H1 (cell line): ENCODE results near the gene PROZ. TPM values are rescaled to one million over a fixed set of nuclear protein-coding genes. Genes with fewer than 3 reads are reported as not detected.

Source experiments
- ASH2L ChIP-seq: fragments of 200-600, 300-600 bp; sonication (generic); IDR thresholded peaks from one replicate; pipeline ENCODE4 v1.7.1; 2017; ENCODE audit warnings: low read length
- CBX5 ChIP-seq: fragments of 300-800, 300-1000 bp; sonication (generic); IDR thresholded peaks from 2 replicates; pipeline ENCODE4 v1.7.1; 2016; ENCODE audit warnings: antibody characterized with exemption, low read length, low read depth
- GABPA ChIP-seq: IDR thresholded peaks from 2 replicates; pipeline ENCODE4 v1.6.1; 2011; ENCODE audit warnings: mild to moderate bottlenecking, low read length, moderate library complexity, borderline replicate concordance; ENCODE audit not compliant: insufficient read depth
- KDM4A ChIP-seq: IDR thresholded peaks from one replicate; pipeline ENCODE4 v1.7.1; 2012; ENCODE audit warnings: low read depth, mild to moderate bottlenecking, moderate library complexity, low read length, inconsistent platforms; ENCODE audit not compliant: severe bottlenecking
- RNF2 ChIP-seq: fragments of 200-900, 300-1000 bp; sonication (generic); IDR thresholded peaks from 2 replicates; pipeline ENCODE4 v1.7.1; 2016; ENCODE audit warnings: borderline replicate concordance, low read depth, mild to moderate bottlenecking, antibody characterized with exemption, low read length; ENCODE audit not compliant: poor library complexity, severe bottlenecking; ENCODE audit errors: missing control alignments
- SIN3A ChIP-seq, 2 experiments: IDR thresholded peaks in 1 of 2; conservative IDR thresholded peaks in 1 of 2; 2 replicates each; pipeline ENCODE4 v1.6.1; 2011 to 2012; ENCODE audit warnings: low read length in 2 of 2, improper control_type of control experiment in 1 of 2, low read depth in 1 of 2, mild to moderate bottlenecking in 1 of 2
- TCF12 ChIP-seq: IDR thresholded peaks from 2 replicates; pipeline ENCODE4 v1.6.1; 2011; ENCODE audit warnings: low read depth, mild to moderate bottlenecking, low read length
- polyA plus RNA-seq, 7 experiments: library from polyadenylated mRNA; depleted of rRNA in 3 of 7; stranded (reverse) in 5 of 7; unstranded in 2 of 7; fragments of >200 nt in 5 of 7; fragments of 200-250 nt in 2 of 7; gene quantifications; 1 replicate in 5 of 7; 2 replicates in 1 of 7; 4 replicates in 1 of 7; pipeline versions ENCODE4 v1.2.1 to v1.2.3, GENCODE V29; 2011 to 2013; ENCODE audit warnings: missing spikeins in 2 of 7, mixed read lengths in 2 of 7
- total RNA-seq: library from RNA; stranded (reverse); fragmentation: NEBNext Ultra II Directional; extraction: Animal tissue kit (Norgen Biotek cat#: 25700); gene quantifications from 2 replicates; pipeline ENCODE4 v1.2.1, GENCODE V29; 2021
- TF ChIP-seq, protein P1 (sequence below): fragments of 300-600 bp; sonication (generic); IDR thresholded peaks from 2 replicates; pipeline ENCODE4 v1.7.1; 2012; ENCODE audit warnings: low read length, moderate library complexity, mild to moderate bottlenecking, inconsistent platforms; ENCODE audit not compliant: insufficient replicate concordance

Gene PROZ
- total and polyA plus RNA-seq, 2 of the 8 experiments (the other 6 are each of a cell fraction or from before 2014, with no cell fraction given), result not detected

DNA sequence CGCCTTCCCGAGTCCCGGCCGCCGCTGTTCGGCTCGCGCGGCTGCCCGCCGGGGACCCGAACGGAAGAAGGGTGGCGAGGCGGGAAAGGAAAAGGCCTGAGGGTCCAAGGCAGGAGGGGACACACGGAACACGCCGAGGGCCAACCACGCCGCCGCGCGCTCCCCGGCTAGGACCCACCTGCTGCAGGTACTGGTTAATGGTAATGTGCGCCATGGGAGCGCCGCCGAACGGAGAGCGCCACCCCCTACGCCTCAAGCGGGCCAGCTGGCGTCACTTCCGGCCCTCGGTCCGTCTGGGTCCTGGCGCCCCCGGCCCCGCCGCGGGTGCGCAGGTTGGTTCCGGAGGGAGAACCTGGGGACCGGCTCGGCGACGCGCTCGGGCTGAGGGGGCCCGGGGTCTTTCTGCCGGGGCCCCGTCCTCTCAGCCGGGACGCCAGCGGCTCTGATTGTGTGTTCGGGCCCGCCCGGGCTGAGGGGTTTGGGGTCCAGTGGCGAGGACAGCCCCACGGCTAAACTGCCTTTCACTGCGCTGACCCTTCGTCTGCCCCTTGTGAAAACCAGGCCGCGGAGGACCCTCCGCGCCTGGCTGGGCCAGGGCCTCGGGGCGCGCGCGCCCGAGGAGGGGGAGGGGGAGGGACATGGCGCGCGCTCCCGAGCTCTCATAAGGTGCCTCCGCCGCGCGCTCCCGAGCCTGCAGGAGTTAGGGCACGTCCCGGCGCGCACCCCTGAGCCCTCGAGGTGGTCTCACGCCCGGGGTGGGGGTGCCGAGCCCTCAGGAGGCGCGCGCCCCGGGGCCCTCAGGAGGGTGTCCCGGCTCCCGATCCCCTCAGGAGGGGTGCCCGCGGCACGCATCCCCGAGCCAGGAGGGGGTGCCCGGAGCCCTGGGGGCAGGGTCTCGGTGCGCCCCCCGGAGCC is 50.2 kb downstream of the PROZ start, which contains the start of gene PCID2 (continued):
- TF ChIP-seq, protein P1, sequence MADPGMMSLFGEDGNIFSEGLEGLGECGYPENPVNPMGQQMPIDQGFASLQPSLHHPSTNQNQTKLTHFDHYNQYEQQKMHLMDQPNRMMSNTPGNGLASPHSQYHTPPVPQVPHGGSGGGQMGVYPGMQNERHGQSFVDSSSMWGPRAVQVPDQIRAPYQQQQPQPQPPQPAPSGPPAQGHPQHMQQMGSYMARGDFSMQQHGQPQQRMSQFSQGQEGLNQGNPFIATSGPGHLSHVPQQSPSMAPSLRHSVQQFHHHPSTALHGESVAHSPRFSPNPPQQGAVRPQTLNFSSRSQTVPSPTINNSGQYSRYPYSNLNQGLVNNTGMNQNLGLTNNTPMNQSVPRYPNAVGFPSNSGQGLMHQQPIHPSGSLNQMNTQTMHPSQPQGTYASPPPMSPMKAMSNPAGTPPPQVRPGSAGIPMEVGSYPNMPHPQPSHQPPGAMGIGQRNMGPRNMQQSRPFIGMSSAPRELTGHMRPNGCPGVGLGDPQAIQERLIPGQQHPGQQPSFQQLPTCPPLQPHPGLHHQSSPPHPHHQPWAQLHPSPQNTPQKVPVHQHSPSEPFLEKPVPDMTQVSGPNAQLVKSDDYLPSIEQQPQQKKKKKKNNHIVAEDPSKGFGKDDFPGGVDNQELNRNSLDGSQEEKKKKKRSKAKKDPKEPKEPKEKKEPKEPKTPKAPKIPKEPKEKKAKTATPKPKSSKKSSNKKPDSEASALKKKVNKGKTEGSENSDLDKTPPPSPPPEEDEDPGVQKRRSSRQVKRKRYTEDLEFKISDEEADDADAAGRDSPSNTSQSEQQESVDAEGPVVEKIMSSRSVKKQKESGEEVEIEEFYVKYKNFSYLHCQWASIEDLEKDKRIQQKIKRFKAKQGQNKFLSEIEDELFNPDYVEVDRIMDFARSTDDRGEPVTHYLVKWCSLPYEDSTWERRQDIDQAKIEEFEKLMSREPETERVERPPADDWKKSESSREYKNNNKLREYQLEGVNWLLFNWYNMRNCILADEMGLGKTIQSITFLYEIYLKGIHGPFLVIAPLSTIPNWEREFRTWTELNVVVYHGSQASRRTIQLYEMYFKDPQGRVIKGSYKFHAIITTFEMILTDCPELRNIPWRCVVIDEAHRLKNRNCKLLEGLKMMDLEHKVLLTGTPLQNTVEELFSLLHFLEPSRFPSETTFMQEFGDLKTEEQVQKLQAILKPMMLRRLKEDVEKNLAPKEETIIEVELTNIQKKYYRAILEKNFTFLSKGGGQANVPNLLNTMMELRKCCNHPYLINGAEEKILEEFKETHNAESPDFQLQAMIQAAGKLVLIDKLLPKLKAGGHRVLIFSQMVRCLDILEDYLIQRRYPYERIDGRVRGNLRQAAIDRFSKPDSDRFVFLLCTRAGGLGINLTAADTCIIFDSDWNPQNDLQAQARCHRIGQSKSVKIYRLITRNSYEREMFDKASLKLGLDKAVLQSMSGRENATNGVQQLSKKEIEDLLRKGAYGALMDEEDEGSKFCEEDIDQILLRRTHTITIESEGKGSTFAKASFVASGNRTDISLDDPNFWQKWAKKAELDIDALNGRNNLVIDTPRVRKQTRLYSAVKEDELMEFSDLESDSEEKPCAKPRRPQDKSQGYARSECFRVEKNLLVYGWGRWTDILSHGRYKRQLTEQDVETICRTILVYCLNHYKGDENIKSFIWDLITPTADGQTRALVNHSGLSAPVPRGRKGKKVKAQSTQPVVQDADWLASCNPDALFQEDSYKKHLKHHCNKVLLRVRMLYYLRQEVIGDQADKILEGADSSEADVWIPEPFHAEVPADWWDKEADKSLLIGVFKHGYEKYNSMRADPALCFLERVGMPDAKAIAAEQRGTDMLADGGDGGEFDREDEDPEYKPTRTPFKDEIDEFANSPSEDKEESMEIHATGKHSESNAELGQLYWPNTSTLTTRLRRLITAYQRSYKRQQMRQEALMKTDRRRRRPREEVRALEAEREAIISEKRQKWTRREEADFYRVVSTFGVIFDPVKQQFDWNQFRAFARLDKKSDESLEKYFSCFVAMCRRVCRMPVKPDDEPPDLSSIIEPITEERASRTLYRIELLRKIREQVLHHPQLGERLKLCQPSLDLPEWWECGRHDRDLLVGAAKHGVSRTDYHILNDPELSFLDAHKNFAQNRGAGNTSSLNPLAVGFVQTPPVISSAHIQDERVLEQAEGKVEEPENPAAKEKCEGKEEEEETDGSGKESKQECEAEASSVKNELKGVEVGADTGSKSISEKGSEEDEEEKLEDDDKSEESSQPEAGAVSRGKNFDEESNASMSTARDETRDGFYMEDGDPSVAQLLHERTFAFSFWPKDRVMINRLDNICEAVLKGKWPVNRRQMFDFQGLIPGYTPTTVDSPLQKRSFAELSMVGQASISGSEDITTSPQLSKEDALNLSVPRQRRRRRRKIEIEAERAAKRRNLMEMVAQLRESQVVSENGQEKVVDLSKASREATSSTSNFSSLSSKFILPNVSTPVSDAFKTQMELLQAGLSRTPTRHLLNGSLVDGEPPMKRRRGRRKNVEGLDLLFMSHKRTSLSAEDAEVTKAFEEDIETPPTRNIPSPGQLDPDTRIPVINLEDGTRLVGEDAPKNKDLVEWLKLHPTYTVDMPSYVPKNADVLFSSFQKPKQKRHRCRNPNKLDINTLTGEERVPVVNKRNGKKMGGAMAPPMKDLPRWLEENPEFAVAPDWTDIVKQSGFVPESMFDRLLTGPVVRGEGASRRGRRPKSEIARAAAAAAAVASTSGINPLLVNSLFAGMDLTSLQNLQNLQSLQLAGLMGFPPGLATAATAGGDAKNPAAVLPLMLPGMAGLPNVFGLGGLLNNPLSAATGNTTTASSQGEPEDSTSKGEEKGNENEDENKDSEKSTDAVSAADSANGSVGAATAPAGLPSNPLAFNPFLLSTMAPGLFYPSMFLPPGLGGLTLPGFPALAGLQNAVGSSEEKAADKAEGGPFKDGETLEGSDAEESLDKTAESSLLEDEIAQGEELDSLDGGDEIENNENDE, result no peak
- TF ChIP-seq RNF2 (no peak), CBX5 (no peak), ASH2L (peak; percentile 98), KDM4A (peak; percentile 60), TCF12 (no peak; the same call in 1 of the 2 replicates), GABPA (peak; percentile 98), SIN3A (conservative IDR thresholded peaks at IDR 0.05 in 1 of 2, IDR thresholded peaks at IDR 0.05 in 1 of 2; ENCODE audit: low read depth in 1 of 2, low read length in 2 of 2) (0 out of 4 replicates have a peak, but pooled peaks of 1 of the 2 experiments have one; percentile 81)
